K562 (cell line): Measurements from ENCODE around the gene AFAP1. TPM values are rescaled to one million over a fixed set of nuclear protein-coding genes. Genes with fewer than 3 reads are reported as not detected.
A peak's percentile ranks its signal among the peaks of the same experiment; 100 is the strongest.

ENCODE experiments used
- ATAC-seq: fragments of 200-7000 bp; cut with Tn5 transposase; 3 replicates; pipeline ENCODE4 v1.9.1; 2020; ENCODE audit warnings: moderate library complexity
- BruUV-seq: library from RNA; stranded (reverse); fragments of 400-500 nt; replicated peaks from 2 replicates; lab custom pipeline; 2021; lab: Mats Ljungman, UMichigan
- CTCF ChIA-PET: fragments of 300-600 bp; formaldehyde crosslinking; extraction: SDS; loops from one replicate; lab custom pipeline; 2021; ENCODE audit warnings: low intra/inter-chr PET ratio; lab: Yijun Ruan, JAX
- POLR2A ChIA-PET: fragments of 300-600, 350-650 bp; sonication (Branson Sonifier 250); formaldehyde crosslinking; extraction: SDS; loops from one replicate; lab custom pipeline; 2021; ENCODE audit warnings: antibody characterized with exemption, inconsistent platforms; lab: Yijun Ruan, JAX
- DNase-seq, 4 experiments: peaks; one replicate each; pipeline versions ENCODE4 v3.0.0 to v3.0.0-alpha.2; 2011 to 2018; ENCODE audit warnings: low spot score in 3 of 4, mixed read lengths in 3 of 4; ENCODE audit errors: extremely low read depth in 1 of 4
- FAIRE-seq: peaks from 2 replicates; lab custom pipeline; 2011; peaks lifted over from hg19 to GRCh38; lab: Jason Lieb, UNC
- H2AFZ ChIP-seq: 2 replicates; pipeline ENCODE4 v1.6.0; 2011; ENCODE audit warnings: low read depth, low read length, control low read depth, inconsistent platforms
- H3K27ac ChIP-seq: fragments of 200-600 bp; 3 replicates; pipeline ENCODE4 v1.8.0; 2011; ENCODE audit warnings: low read depth, mild to moderate bottlenecking, control low read depth, inconsistent platforms, low read length, moderate library complexity, mixed read lengths; ENCODE audit errors: extremely low read depth
- H3K27me3 ChIP-seq, 2 experiments: fragments of 300-600 bp in 1 of 2; 2 replicates in 1 of 2; 3 replicates in 1 of 2; pipeline versions ENCODE4 v1.6.0 to v1.8.0; 2011; ENCODE audit warnings: inconsistent platforms in 2 of 2, low read length in 2 of 2, mild to moderate bottlenecking in 1 of 2, mixed read lengths in 1 of 2, moderate library complexity in 1 of 2; ENCODE audit not compliant: control insufficient read depth in 2 of 2, insufficient read depth in 2 of 2
- H3K36me3 ChIP-seq: fragments of 300-600 bp; 3 replicates; pipeline ENCODE4 v1.8.0; 2011; ENCODE audit warnings: mild to moderate bottlenecking, low read length, inconsistent platforms; ENCODE audit not compliant: control insufficient read depth, insufficient read depth
- H3K4me1 ChIP-seq, 2 experiments: fragments of 200-600 bp in 1 of 2; replicated peaks in 1 of 2; 2 replicates in 1 of 2; 3 replicates in 1 of 2; pipeline versions ENCODE4 v1.5.1 to v1.8.0; 2011; ENCODE audit warnings: inconsistent platforms in 2 of 2, low read length in 2 of 2, mild to moderate bottlenecking in 1 of 2, mixed read lengths in 1 of 2, moderate library complexity in 1 of 2; ENCODE audit not compliant: control insufficient read depth in 2 of 2, insufficient read depth in 2 of 2
- H3K4me2 ChIP-seq: 2 replicates; pipeline ENCODE4 v1.6.1; 2011; ENCODE audit warnings: low read length, control low read depth, inconsistent platforms, mixed read lengths; ENCODE audit not compliant: insufficient read depth
- H3K4me3 ChIP-seq: fragments of 200-600 bp; sonication (generic), shearing (Covaris generic); 2 replicates; pipeline ENCODE4 v1.5.1; 2016; ENCODE audit warnings: control low read depth, inconsistent platforms
- H3K79me2 ChIP-seq: fragments of 200-600 bp; 3 replicates; pipeline ENCODE4 v1.8.0; 2011; ENCODE audit warnings: low read length, inconsistent platforms; ENCODE audit not compliant: control insufficient read depth, insufficient read depth
- H3K9ac ChIP-seq, 2 experiments: 2 replicates each; pipeline versions ENCODE4 v1.6.0 to v1.6.1; 2011; ENCODE audit warnings: low read depth in 2 of 2, low read length in 2 of 2, control low read depth in 1 of 2, inconsistent platforms in 1 of 2, mild to moderate bottlenecking in 1 of 2, mixed read lengths in 1 of 2; ENCODE audit not compliant: insufficient read depth in 1 of 2
- H3K9me1 ChIP-seq: one replicate; pipeline ENCODE4 v1.6.0; 2011; ENCODE audit warnings: inconsistent platforms, mild to moderate bottlenecking, low read length, moderate library complexity; ENCODE audit not compliant: control insufficient read depth, insufficient read depth
- H3K9me3 ChIP-seq: replicated peaks from 2 replicates; pipeline ENCODE4 v1.5.1; 2011; ENCODE audit warnings: low read depth, low read length, inconsistent platforms; ENCODE audit not compliant: control insufficient read depth, insufficient read depth
- H4K20me1 ChIP-seq: replicated peaks from 2 replicates; pipeline ENCODE4 v1.6.1; 2011; ENCODE audit warnings: low read length, inconsistent platforms, mixed read lengths; ENCODE audit not compliant: control insufficient read depth, insufficient read depth
- L3MBTL2 ChIP-seq: fragments of 450-650 bp; IDR thresholded peaks from 2 replicates; pipeline ENCODE4 v1.6.1; 2016; ENCODE audit warnings: mild to moderate bottlenecking, moderate library complexity
- NFIC ChIP-seq: fragments of 450-650 bp; IDR thresholded peaks from 2 replicates; pipeline ENCODE4 v1.6.1; 2017; ENCODE audit warnings: mild to moderate bottlenecking, inconsistent platforms
- RHOXF2B ChIP-seq: fragments of 250-450 bp; sonication (Bioruptor Pico); conservative IDR thresholded peaks from 2 replicates; pipeline ENCODE4 v1.5.1; 2021
- WGBS: fragments of 100-300 bp; shearing (Covaris generic); methylation state at CpG from one replicate; pipeline ENCODE4 v1.1.6; 2016; ENCODE audit warnings: low coverage, mixed read lengths; ENCODE audit not compliant: insufficient coverage; ENCODE audit errors: missing lambda C conversion rate; 5-methylcytosine and 5-hydroxymethylcytosine counted together
- in situ Hi-C: fragments of 300-500 bp; cut with MboI; formaldehyde crosslinking; loops from 4 replicates; pipeline ENCODE4 v1.15.0; 2018; ENCODE audit warnings: inconsistent platforms, mixed read lengths
- intact Hi-C: fragments of 100-400 bp; cut with micrococcal nuclease; formaldehyde crosslinking; loops from 2 replicates; pipeline ENCODE4 v1.14.2; 2022
- polyA plus RNA-seq, 8 experiments: library from polyadenylated mRNA; depleted of rRNA in 4 of 8; stranded (reverse) in 5 of 8; unstranded in 3 of 8; fragments of >200 nt; fragmentation: Nextera tagmentation in 2 of 8; fragmentation: Illumina TruSeq in 1 of 8; extraction: Ambion mirVana in 2 of 8; extraction: Trizol in 1 of 8; gene quantifications; 2 replicates each; pipeline versions ENCODE4 v1.2.1 to v1.2.3, GENCODE V29; 2011 to 2014; ENCODE audit warnings: inconsistent platforms in 1 of 8, missing spikeins in 1 of 8
- total RNA-seq, 7 experiments: library from RNA; depleted of rRNA in 6 of 7; stranded (reverse); fragments of >200 nt in 6 of 7; fragmentation: Illumina TruSeq in 2 of 7; extraction: Trizol in 2 of 7; gene quantifications; 2 replicates each; pipeline versions ENCODE4 v1.2.1 to v1.2.3, GENCODE V29; 2011 to 2021; ENCODE audit warnings: low replicate concordance in 1 of 7
- TF ChIP-seq, protein P1 (sequence below): fragments of 450-650 bp; IDR thresholded peaks from 2 replicates; pipeline ENCODE4 v1.6.1; 2014; ENCODE audit warnings: low read depth, mild to moderate bottlenecking, moderate library complexity, borderline replicate concordance
- TF ChIP-seq, protein P2 (sequence below): sonication (generic); formaldehyde crosslinking; IDR thresholded peaks from 2 replicates; pipeline ENCODE4 v1.8.0; 2023; ENCODE audit warnings: mild to moderate bottlenecking, missing genetic modification reagents
- TF ChIP-seq, protein P3 (sequence below): sonication (generic); formaldehyde crosslinking; IDR thresholded peaks from 2 replicates; pipeline ENCODE4 v1.8.1; 2023; ENCODE audit warnings: mild to moderate bottlenecking, missing genetic modification reagents, moderate library complexity

AFAP1 gene
- total and polyA plus RNA-seq, 9 of the 15 experiments (the other 6 are each of a cell fraction or from before 2014, with no cell fraction given): 0.07 to 0.42 (median 0.12) TPM; not detected in 1

DNA sequence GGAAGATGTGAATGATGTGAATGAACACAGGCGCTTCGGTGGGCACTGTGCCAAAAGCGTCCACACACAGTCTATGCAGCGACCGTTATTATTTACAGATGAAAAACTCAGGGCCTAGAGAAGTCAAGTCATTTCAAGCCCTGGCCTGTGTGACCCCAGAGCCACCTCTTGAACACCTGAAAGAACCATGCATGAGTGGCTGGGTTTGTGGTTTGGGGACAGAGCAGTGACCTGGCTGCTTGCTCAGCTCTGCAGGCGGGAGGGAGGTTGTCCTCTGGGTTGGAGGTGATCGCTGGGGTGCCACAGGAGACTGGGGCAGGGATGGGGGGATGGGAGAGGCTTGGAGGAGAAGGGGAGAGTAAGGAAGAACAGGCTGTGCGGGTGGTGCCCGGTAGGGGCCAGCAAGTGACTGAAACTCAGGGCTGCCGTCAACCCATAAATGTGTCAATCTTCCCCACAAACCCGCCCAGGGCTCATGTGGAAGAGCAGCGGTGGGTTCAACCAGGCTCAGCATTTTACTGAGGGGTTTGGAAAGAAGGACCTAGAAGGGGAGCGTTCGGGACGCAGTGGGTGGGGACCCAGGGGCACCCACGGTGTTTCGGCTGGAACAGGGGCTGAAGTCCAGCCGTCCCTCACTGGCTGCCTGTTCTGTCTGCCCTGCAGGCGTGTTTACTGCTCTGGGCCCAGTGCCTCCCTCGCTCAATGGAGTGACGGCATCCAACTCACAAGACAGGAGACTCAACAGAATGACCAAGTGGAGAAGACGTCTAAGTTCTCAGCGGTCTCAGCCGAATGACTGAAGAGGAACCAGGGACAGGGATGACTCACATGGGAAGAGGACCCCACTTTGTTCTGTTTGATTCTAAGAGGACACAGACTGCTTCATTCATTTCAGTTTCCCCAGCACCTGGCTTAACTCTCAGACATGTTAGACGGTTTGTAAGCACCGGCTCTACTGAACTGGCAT lies 167.8 kb downstream of the AFAP1 start:
- no peaks in the 10 kb centered on the region for H3K9me1 ChIP-seq
- DNase-seq (no peak), FAIRE-seq (no peak), ATAC-seq (no peak)
- no peak overlapping the region for H3K4me2 ChIP-seq
- intact Hi-C loops (no loop called here), in situ Hi-C loops (no loop called here)
- H3K4me3 ChIP-seq: no peak overlapping the region
- TF ChIP-seq, protein P1, sequence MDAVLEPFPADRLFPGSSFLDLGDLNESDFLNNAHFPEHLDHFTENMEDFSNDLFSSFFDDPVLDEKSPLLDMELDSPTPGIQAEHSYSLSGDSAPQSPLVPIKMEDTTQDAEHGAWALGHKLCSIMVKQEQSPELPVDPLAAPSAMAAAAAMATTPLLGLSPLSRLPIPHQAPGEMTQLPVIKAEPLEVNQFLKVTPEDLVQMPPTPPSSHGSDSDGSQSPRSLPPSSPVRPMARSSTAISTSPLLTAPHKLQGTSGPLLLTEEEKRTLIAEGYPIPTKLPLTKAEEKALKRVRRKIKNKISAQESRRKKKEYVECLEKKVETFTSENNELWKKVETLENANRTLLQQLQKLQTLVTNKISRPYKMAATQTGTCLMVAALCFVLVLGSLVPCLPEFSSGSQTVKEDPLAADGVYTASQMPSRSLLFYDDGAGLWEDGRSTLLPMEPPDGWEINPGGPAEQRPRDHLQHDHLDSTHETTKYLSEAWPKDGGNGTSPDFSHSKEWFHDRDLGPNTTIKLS: no peak
- TF ChIP-seq, protein P2, sequence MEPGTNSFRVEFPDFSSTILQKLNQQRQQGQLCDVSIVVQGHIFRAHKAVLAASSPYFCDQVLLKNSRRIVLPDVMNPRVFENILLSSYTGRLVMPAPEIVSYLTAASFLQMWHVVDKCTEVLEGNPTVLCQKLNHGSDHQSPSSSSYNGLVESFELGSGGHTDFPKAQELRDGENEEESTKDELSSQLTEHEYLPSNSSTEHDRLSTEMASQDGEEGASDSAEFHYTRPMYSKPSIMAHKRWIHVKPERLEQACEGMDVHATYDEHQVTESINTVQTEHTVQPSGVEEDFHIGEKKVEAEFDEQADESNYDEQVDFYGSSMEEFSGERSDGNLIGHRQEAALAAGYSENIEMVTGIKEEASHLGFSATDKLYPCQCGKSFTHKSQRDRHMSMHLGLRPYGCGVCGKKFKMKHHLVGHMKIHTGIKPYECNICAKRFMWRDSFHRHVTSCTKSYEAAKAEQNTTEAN (CRISPR knock-in tag): no peak
- TF ChIP-seq, protein P3, sequence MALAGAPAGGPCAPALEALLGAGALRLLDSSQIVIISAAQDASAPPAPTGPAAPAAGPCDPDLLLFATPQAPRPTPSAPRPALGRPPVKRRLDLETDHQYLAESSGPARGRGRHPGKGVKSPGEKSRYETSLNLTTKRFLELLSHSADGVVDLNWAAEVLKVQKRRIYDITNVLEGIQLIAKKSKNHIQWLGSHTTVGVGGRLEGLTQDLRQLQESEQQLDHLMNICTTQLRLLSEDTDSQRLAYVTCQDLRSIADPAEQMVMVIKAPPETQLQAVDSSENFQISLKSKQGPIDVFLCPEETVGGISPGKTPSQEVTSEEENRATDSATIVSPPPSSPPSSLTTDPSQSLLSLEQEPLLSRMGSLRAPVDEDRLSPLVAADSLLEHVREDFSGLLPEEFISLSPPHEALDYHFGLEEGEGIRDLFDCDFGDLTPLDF (CRISPR knock-in tag): no peak
- TF ChIP-seq NFIC: peak; percentile 69; the same call in 1 of the 2 replicates
- TF ChIP-seq L3MBTL2: peak; percentile 26; the same call in 1 of the 2 replicates
- TF ChIP-seq RHOXF2B: no peak
- no peaks in the 10 kb centered on the region for H3K79me2 ChIP-seq
- POLR2A ChIA-PET: no interaction called here
- no peaks in the 10 kb centered on the region; the same call in 1 of the 2 replicates for H4K20me1 ChIP-seq
- no peak overlapping the region for H3K9ac ChIP-seq
- no peaks in the 10 kb centered on the region; a peak in 1 of 5 replicates for H3K4me1 ChIP-seq
- no peak overlapping the region for H3K27ac ChIP-seq
- CTCF ChIA-PET: interaction anchor here (0.6 kb wide), 1 partner anchor 313 kb away, joined by 3 read pairs; no protein-coding TSS in a partner anchor
- no peaks in the 10 kb centered on the region; the same call in 1 of the 2 replicates for H3K9me3 ChIP-seq
- H3K36me3 ChIP-seq: peaks cover 13% of the 10 kb centered on the region
- 62% methylated on average over 24 of the region's 26 CpGs for WGBS
- BruUV-seq: no TSS peak
- H3K27me3 ChIP-seq: no peaks in the 10 kb centered on the region; a peak in 1 of 5 replicates
- no peak overlapping the region for H2AFZ ChIP-seq
